HCT116 (cell line): ENCODE measurements around the gene USP32. TPM values are rescaled to one million over a fixed set of nuclear protein-coding genes. Genes with fewer than 3 reads are reported as not detected.

Experiments used
- ATAC-seq: fragments of 200-7000 bp; cut with Tn5 transposase; 2 replicates; pipeline ENCODE4 v1.9.1; 2020; ENCODE audit warnings: mild to moderate bottlenecking, moderate library complexity
- BruUV-seq: library from RNA; stranded (reverse); fragments of 400-500 nt; replicated peaks from 2 replicates; lab custom pipeline; 2021; lab: Mats Ljungman, UMichigan
- CTCF ChIA-PET: fragments of 300-600 bp; sonication (Branson Sonifier 250); formaldehyde crosslinking; loops from one replicate; lab custom pipeline; 2021; ENCODE audit warnings: antibody characterized with exemption; lab: Charles Lee
- POLR2A ChIA-PET: fragments of 300-600, 350-600 bp; sonication (Branson Sonifier 250); formaldehyde crosslinking; loops from one replicate; lab custom pipeline; 2021; ENCODE audit warnings: antibody characterized with exemption; lab: Charles Lee
- RAD21 ChIA-PET, 2 experiments: fragments of 300-600 bp; sonication (Branson Sonifier 250); formaldehyde crosslinking; loops; one replicate each; lab custom pipeline; 2023; ENCODE audit warnings: low total read pairs in 2 of 2; ENCODE audit not compliant: uncharacterized antibody in 2 of 2, unreplicated experiment in 2 of 2, low non-redundant PET in 1 of 2; lab: Charles Lee
- DNase-seq: peaks from one replicate; pipeline ENCODE4 v3.0.0-alpha.2; 2010; ENCODE audit warnings: low read depth, low spot score
- H2AFZ ChIP-seq: fragments of 200-600 bp; shearing (Covaris generic), sonication (generic); 2 replicates; pipeline ENCODE4 v1.6.1; 2017; ENCODE audit warnings: low read depth, mixed run types, mixed read lengths, antibody characterized with exemption, low read length; ENCODE audit not compliant: poor library complexity, severe bottlenecking
- H3K27ac ChIP-seq: 2 replicates; pipeline ENCODE4 v1.5.1; 2012; ENCODE audit warnings: low read depth, low read length
- H3K27me3 ChIP-seq: fragments of 200-600 bp; sonication (generic); 2 replicates; pipeline ENCODE4 v1.6.1; 2016; ENCODE audit warnings: mixed run types, low read length, mixed read lengths; ENCODE audit not compliant: insufficient read depth
- H3K36me3 ChIP-seq, 2 experiments: fragments of 200-500 bp in 1 of 2; fragments of 200-600 bp in 1 of 2; sonication (Bioruptor generic) in 1 of 2; sonication (generic) in 1 of 2; 2 replicates each; pipeline versions ENCODE4 v1.5.1 to v1.6.1; 2014 to 2016; ENCODE audit warnings: low read length in 2 of 2, inconsistent platforms in 1 of 2, mixed read lengths in 1 of 2, mixed run types in 1 of 2; ENCODE audit not compliant: insufficient read depth in 2 of 2, control insufficient read depth in 1 of 2
- H3K4me1 ChIP-seq, 2 experiments: fragments of 200-600 bp in 1 of 2; sonication (generic) in 1 of 2; 2 replicates each; pipeline versions ENCODE4 v1.5.1 to v1.6.1; 2012 to 2017; ENCODE audit warnings: low read length in 2 of 2, inconsistent platforms in 1 of 2, mild to moderate bottlenecking in 1 of 2, mixed read lengths in 1 of 2, mixed run types in 1 of 2, moderate library complexity in 1 of 2; ENCODE audit not compliant: insufficient read depth in 2 of 2, control insufficient read depth in 1 of 2
- H3K4me2 ChIP-seq: fragments of 200-600 bp; sonication (generic); 2 replicates; pipeline ENCODE4 v1.6.1; 2017; ENCODE audit warnings: mixed run types, low read length, mixed read lengths
- H3K4me3 ChIP-seq, 2 experiments: fragments of 200-600 bp in 1 of 2; sonication (generic) in 1 of 2; replicated peaks in 1 of 2; 2 replicates each; pipeline ENCODE4 v1.5.1; 2011 to 2016; ENCODE audit warnings: low read length in 2 of 2, control low read depth in 1 of 2, low read depth in 1 of 2, mild to moderate bottlenecking in 1 of 2, mixed read lengths in 1 of 2, mixed run types in 1 of 2
- H3K79me2 ChIP-seq: fragments of 200-600 bp; sonication (generic); 2 replicates; pipeline ENCODE4 v1.6.1; 2017; ENCODE audit warnings: mild to moderate bottlenecking, mixed run types, low read length, moderate library complexity, mixed read lengths; ENCODE audit not compliant: insufficient read depth
- H3K9ac ChIP-seq: fragments of 200-600 bp; sonication (generic); 2 replicates; pipeline ENCODE4 v1.6.1; 2016; ENCODE audit warnings: low read length, mixed read lengths
- H3K9me2 ChIP-seq: fragments of 200-600 bp; sonication (generic), shearing (Covaris generic); 2 replicates; pipeline ENCODE4 v1.6.1; 2017; ENCODE audit warnings: mixed run types, mild to moderate bottlenecking, moderate library complexity; ENCODE audit not compliant: insufficient read depth
- H3K9me3 ChIP-seq, 2 experiments: fragments of 200-500 bp in 1 of 2; fragments of 200-600 bp in 1 of 2; sonication (Bioruptor generic) in 1 of 2; sonication (generic) in 1 of 2; 2 replicates each; pipeline ENCODE4 v1.6.1; 2014 to 2017; ENCODE audit warnings: low read length in 2 of 2, mixed read lengths in 2 of 2, inconsistent platforms in 1 of 2, low read depth in 1 of 2, mild to moderate bottlenecking in 1 of 2, mixed run types in 1 of 2, moderate library complexity in 1 of 2; ENCODE audit not compliant: control insufficient read depth in 1 of 2, insufficient read depth in 1 of 2
- H4K20me1 ChIP-seq: fragments of 200-600 bp; sonication (generic), shearing (Covaris generic); 2 replicates; pipeline ENCODE4 v1.6.1; 2017; ENCODE audit warnings: mixed run types, mild to moderate bottlenecking, moderate library complexity; ENCODE audit not compliant: insufficient read depth
- CTCF ChIP-seq, 3 experiments: fragments of 200-600 bp in 1 of 3; sonication (generic) in 1 of 3; IDR thresholded peaks in 2 of 3; conservative IDR thresholded peaks in 1 of 3; 2 replicates each; pipeline ENCODE4 v1.5.1; 2012 to 2017; ENCODE audit warnings: low read depth in 2 of 3, low read length in 2 of 3, antibody characterized with exemption in 1 of 3, borderline replicate concordance in 1 of 3, control low read depth in 1 of 3, mild to moderate bottlenecking in 1 of 3, mixed read lengths in 1 of 3, mixed run types in 1 of 3, moderate library complexity in 1 of 3; ENCODE audit not compliant: insufficient read depth in 1 of 3
- EZH2phosphoT487 ChIP-seq: fragments of 200-600 bp; IDR thresholded peaks from 2 replicates; pipeline ENCODE4 v1.6.1; 2018; ENCODE audit warnings: antibody characterized with exemption, borderline replicate concordance
- REST ChIP-seq: IDR thresholded peaks from 2 replicates; pipeline ENCODE4 v1.6.1; 2012; ENCODE audit warnings: low read depth
- SRF ChIP-seq: IDR thresholded peaks from 2 replicates; pipeline ENCODE4 v1.6.1; 2012; ENCODE audit warnings: low read depth
- YY1 ChIP-seq: IDR thresholded peaks from 2 replicates; pipeline ENCODE4 v1.6.1; 2011; ENCODE audit warnings: low read length, low read depth, moderate library complexity, mild to moderate bottlenecking; ENCODE audit not compliant: insufficient replicate concordance; ENCODE audit errors: extremely low read depth
- ZNF274 ChIP-seq: fragments of 200-500 bp; sonication (Bioruptor generic); IDR thresholded peaks from 2 replicates; pipeline ENCODE4 v1.6.1; 2014; ENCODE audit warnings: mild to moderate bottlenecking, low read depth, low read length, inconsistent platforms
- intact Hi-C: fragments of 100-400 bp; cut with micrococcal nuclease; formaldehyde crosslinking; loops from 2 replicates; pipeline ENCODE4 v1.10.0; 2022
- total RNA-seq: library from RNA; stranded (reverse); gene quantifications from one replicate; pipeline ENCODE4 v1.2.1, GENCODE V29; 2021; ENCODE audit not compliant: unreplicated experiment

USP32 gene
- total RNA-seq, 1 experiment from 2014 or later: 67.0 TPM

GRCh38 chr17:60260540-60260939, 131.4 kb downstream of the USP32 start:
- ChIA-PET CTCF (no interaction called here), POLR2A (no interaction called here)
- ATAC-seq: no peak

More at GRCh38 chr17:60260540-60260939, 131.4 kb downstream of the USP32 start:
- H3K4me3 ChIP-seq: no peak overlapping the region
- H3K79me2 ChIP-seq: no peaks in the 10 kb centered on the region
- intact Hi-C loops: no loop called here
- H3K9ac ChIP-seq: no peak overlapping the region
- H3K27ac ChIP-seq: no peak overlapping the region
- H3K36me3 ChIP-seq: peaks cover 0 to 2% of the 10 kb centered on the region in 2 experiments; a peak in 1 of 4 replicates
- no peak for DNase-seq
- BruUV-seq: no TSS peak
- no peaks in the 10 kb centered on the region for H4K20me1 ChIP-seq
- H3K4me2 ChIP-seq: no peak overlapping the region
- TF ChIP-seq CTCF (IDR thresholded peaks at IDR 0.05 in 2 of 3, conservative IDR thresholded peaks at IDR 0.05 in 1 of 3; ENCODE audit: borderline replicate concordance in 1 of 3, insufficient read depth in 1 of 3, low read depth in 2 of 3, low read length in 2 of 3) (no peak), EZH2phosphoT487 (no peak), YY1 (no peak), ZNF274 (no peak), SRF (no peak), REST (no peak)
- H3K4me1 ChIP-seq: no peaks in the 10 kb centered on the region
- no peak overlapping the region for H2AFZ ChIP-seq
- H3K9me3 ChIP-seq: no peaks in the 10 kb centered on the region
- no peaks in the 10 kb centered on the region for H3K9me2 ChIP-seq
- H3K27me3 ChIP-seq: no peaks in the 10 kb centered on the region
- RAD21 ChIA-PET: no interaction called here
